Measurements from ENCODE around the gene ABHD15.

ABHD15 gene, protein sequence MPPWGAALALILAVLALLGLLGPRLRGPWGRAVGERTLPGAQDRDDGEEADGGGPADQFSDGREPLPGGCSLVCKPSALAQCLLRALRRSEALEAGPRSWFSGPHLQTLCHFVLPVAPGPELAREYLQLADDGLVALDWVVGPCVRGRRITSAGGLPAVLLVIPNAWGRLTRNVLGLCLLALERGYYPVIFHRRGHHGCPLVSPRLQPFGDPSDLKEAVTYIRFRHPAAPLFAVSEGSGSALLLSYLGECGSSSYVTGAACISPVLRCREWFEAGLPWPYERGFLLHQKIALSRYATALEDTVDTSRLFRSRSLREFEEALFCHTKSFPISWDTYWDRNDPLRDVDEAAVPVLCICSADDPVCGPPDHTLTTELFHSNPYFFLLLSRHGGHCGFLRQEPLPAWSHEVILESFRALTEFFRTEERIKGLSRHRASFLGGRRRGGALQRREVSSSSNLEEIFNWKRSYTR

GRCh38 chr17:29566473-29567303, at the start of gene ABHD15:
ABHD15 (minus strand) TSS chr17:29567037; CDS start chr17:29566966, 71 bp downstream.
- peak; percentile 52 for DNase-seq (ENCODE audit: insufficient read length, low spot score)
- TF ChIP-seq CTCF (IDR thresholded peaks at IDR 0.05; ENCODE audit: insufficient read depth, missing control alignments) = no peak
- FAIRE-seq = no peak

GRCh38 chr17:29615492-29616299, 48.9 kb upstream of the ABHD15 start:
- no peak for FAIRE-seq
- peak; percentile 68 for DNase-seq (ENCODE audit: insufficient read length, low spot score)
- TF ChIP-seq CTCF (IDR thresholded peaks at IDR 0.05; ENCODE audit: insufficient read depth, missing control alignments) = no peak

GRCh38 chr17:29615048-29615385, 48.2 kb upstream of the ABHD15 start:
- no peak for FAIRE-seq
- DNase-seq (ENCODE audit: insufficient read length, low spot score) = no peak
- TF ChIP-seq CTCF (IDR thresholded peaks at IDR 0.05; ENCODE audit: insufficient read depth, missing control alignments) = no peak

GRCh38 chr17:29614349-29615047, 47.7 kb upstream of the ABHD15 start:
- no peak for TF ChIP-seq CTCF (IDR thresholded peaks at IDR 0.05; ENCODE audit: insufficient read depth, missing control alignments)
- FAIRE-seq (no peak), DNase-seq (ENCODE audit: insufficient read length, low spot score) (no peak)

GRCh38 chr17:29613856-29614255, 47.0 kb upstream of the ABHD15 start:
- TF ChIP-seq CTCF (IDR thresholded peaks at IDR 0.05; ENCODE audit: insufficient read depth, missing control alignments) = no peak
- FAIRE-seq = no peak
- no peak for DNase-seq (ENCODE audit: insufficient read length, low spot score)

- DNase-seq (ENCODE audit: insufficient read length, low spot score) (no peak), FAIRE-seq (no peak)
- no peak for TF ChIP-seq CTCF (IDR thresholded peaks at IDR 0.05; ENCODE audit: insufficient read depth, missing control alignments)
Observed at GRCh38 chr17:29613352-29613837, 46.6 kb upstream of the ABHD15 start.

All from D721Med (cell line).